ENCODE results near the gene AZIN2. TPM values are rescaled to one million over a fixed set of nuclear protein-coding genes. Genes with fewer than 3 reads are reported as not detected.

The AZIN2 gene
- total and polyA plus RNA-seq, 2 donors (not counting 3 experiments of a cell fraction or from before 2014, with no cell fraction given), result 0.91 to 1.4 TPM

DNA sequence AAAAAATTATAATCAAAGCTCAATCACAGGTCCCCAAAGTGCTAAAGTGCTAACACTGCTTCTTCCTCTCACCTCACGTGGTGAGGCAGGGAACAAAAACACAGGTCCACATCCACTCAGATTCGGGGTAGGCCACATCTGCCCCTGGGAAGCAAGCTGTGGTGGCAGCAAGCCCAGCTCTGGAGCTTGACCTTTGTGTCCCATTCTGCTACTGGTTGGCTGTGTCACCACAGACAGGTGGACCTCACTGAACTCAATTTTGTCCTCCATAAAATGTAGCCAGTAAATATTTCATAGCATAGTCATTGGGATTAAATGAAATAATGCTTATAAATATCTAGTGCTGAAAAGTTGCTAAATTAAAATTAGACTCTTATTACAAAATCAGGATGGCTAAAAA lies 8.5 kb downstream of the AZIN2 start:
- Histone ChIP-seq H3K9me1 (replicated peaks; ENCODE audit: control insufficient read depth, extremely low read depth, insufficient read depth, low read length) (no peaks in the 10 kb centered on the region), H3K79me2 (ENCODE audit: control insufficient read depth, insufficient read depth, low read length) (no peaks in the 10 kb centered on the region), H3K36me3 (ENCODE audit: control insufficient read depth in 2 of 2, extremely low read depth in 1 of 2, insufficient read depth in 2 of 2, low read length in 2 of 2) (no peaks in the 10 kb centered on the region), H3K9ac (replicated peaks; ENCODE audit: extremely low read depth, insufficient read depth, low read length) (no peak overlapping the region), H4K20me1 (replicated peaks; ENCODE audit: control insufficient read depth, extremely low read depth, insufficient read depth, low read length) (no peaks in the 10 kb centered on the region), H3K27ac (ENCODE audit: insufficient read depth, low read depth, low read length) (no peak overlapping the region), H2AFZ (ENCODE audit: low read depth, low read length) (no peak overlapping the region), H3K27me3 (ENCODE audit: control insufficient read depth in 2 of 2, insufficient read depth in 2 of 2, low read length in 2 of 2) (no peaks in the 10 kb centered on the region), H3K9me3 (replicated peaks; ENCODE audit: control insufficient read depth, insufficient read depth, low read length) (no peaks in the 10 kb centered on the region), H3K4me1 (ENCODE audit: control insufficient read depth, extremely low read depth, insufficient read depth, low read length) (no peaks in the 10 kb centered on the region), H3K4me2 (ENCODE audit: insufficient read depth, low read length) (no peak overlapping the region), H3K4me3 (replicated peaks in 1 of 3; ENCODE audit: insufficient read depth in 1 of 3, low read depth in 1 of 3, low read length in 3 of 3) (no peak overlapping the region)
- FAIRE-seq (no peak), DNase-seq (ENCODE audit: low read depth, low spot score) (no peak)
- TF ChIP-seq MYC (IDR thresholded peaks at IDR 0.05; ENCODE audit: low read depth, low read length) (no peak), FOS (IDR thresholded peaks at IDR 0.05; ENCODE audit: borderline replicate concordance, insufficient read depth, low read length) (no peak), GATA2 (IDR thresholded peaks at IDR 0.05; ENCODE audit: insufficient read depth, insufficient read length, low read depth, low read length) (no peak), POLR2AphosphoS5 (IDR thresholded peaks at IDR 0.05; ENCODE audit: insufficient read depth, low read depth, low read length) (no peak), EZH2 (IDR thresholded peaks at IDR 0.05; ENCODE audit: borderline replicate concordance, low read depth, low read length, severe bottlenecking) (no peak), MAX (IDR thresholded peaks at IDR 0.05; ENCODE audit: insufficient read depth, insufficient read length) (no peak), POLR2A (IDR thresholded peaks at IDR 0.05; ENCODE audit: low read depth, low read length) (no peak), CTCF (IDR thresholded peaks at IDR 0.05; ENCODE audit: extremely low read depth in 1 of 2, insufficient read depth in 1 of 2, low read depth in 1 of 2, low read length in 2 of 2) (no peak), JUN (IDR thresholded peaks at IDR 0.05; ENCODE audit: borderline replicate concordance, insufficient read depth, insufficient read length, low read depth) (no peak)
- dilution Hi-C loops (cut with MboI; ENCODE audit: extremely low pct_ligation_motif_present, low sequenced_read_pairs), result no loop called here
- BruUV-seq (replicated peaks), result no TSS peak
- intact Hi-C loops (cut with micrococcal nuclease), result no loop called here
- CTCF ChIA-PET, result interaction anchor here (0.6 to 2.6 kb wide), 7 partner anchors 184 to 569 kb away, joined by 3 to 21 read pairs (median 3); no protein-coding TSS in a partner anchor
- POLR2A ChIA-PET, result no interaction called here
